Loucy (cell line): ENCODE data around the gene FBXO42.

Experiments
- H2AFZ ChIP-seq: fragments of 200-600 bp; sonication (generic); 2 replicates; pipeline ENCODE4 v1.6.0; 2016; ENCODE audit warnings: antibody characterized with exemption, mild to moderate bottlenecking, low read length, moderate library complexity
- H3F3A ChIP-seq: fragments of 200-600 bp; 2 replicates; pipeline ENCODE4 v1.6.0; 2016; ENCODE audit warnings: antibody characterized with exemption, low read depth, mild to moderate bottlenecking
- H3K27me3 ChIP-seq: fragments of 200-600 bp; sonication (generic); 2 replicates; pipeline ENCODE4 v1.6.1; 2014; ENCODE audit warnings: low read length, mild to moderate bottlenecking; ENCODE audit not compliant: insufficient read depth, poor library complexity, severe bottlenecking
- H3K36me3 ChIP-seq: fragments of 200-600 bp; sonication (generic); 2 replicates; pipeline ENCODE4 v1.6.1; 2016; ENCODE audit warnings: low read length; ENCODE audit not compliant: insufficient read depth
- H3K4me1 ChIP-seq: fragments of 200-600 bp; sonication (generic); 2 replicates; pipeline ENCODE4 v1.5.1; 2014; ENCODE audit warnings: low read length, mild to moderate bottlenecking; ENCODE audit not compliant: insufficient read depth, poor library complexity, severe bottlenecking
- H3K4me2 ChIP-seq: fragments of 200-600 bp; sonication (generic); 2 replicates; pipeline ENCODE4 v1.6.0; 2014; ENCODE audit warnings: antibody characterized with exemption, low read length, low read depth, mild to moderate bottlenecking; ENCODE audit not compliant: poor library complexity, severe bottlenecking
- H3K4me3 ChIP-seq: fragments of 200-600 bp; sonication (generic); 2 replicates; pipeline ENCODE4 v1.5.1; 2014; ENCODE audit warnings: low read length, mild to moderate bottlenecking, mixed read lengths; ENCODE audit not compliant: poor library complexity, severe bottlenecking
- H3K79me2 ChIP-seq: fragments of 200-600 bp; sonication (generic); 2 replicates; pipeline ENCODE4 v1.6.1; 2014; ENCODE audit warnings: low read length; ENCODE audit not compliant: insufficient read depth
- H3K9ac ChIP-seq: fragments of 200-600 bp; sonication (generic); 2 replicates; pipeline ENCODE4 v1.6.0; 2014; ENCODE audit warnings: mild to moderate bottlenecking, low read depth, low read length, moderate library complexity; ENCODE audit not compliant: poor library complexity, severe bottlenecking
- H3K9me2 ChIP-seq: fragments of 200-600 bp; sonication (generic); replicated peaks from 2 replicates; pipeline ENCODE4 v1.6.1; 2016; ENCODE audit warnings: low read depth, low read length, mixed read lengths
- H3K9me3 ChIP-seq: fragments of 200-600 bp; sonication (generic); 2 replicates; pipeline ENCODE4 v1.6.1; 2014; ENCODE audit warnings: mild to moderate bottlenecking, antibody characterized with exemption, low read length, low read depth; ENCODE audit not compliant: insufficient read depth
- H4K20me1 ChIP-seq: fragments of 200-600 bp; sonication (generic); 2 replicates; pipeline ENCODE4 v1.6.0; 2014; ENCODE audit warnings: antibody characterized with exemption, low read length, mild to moderate bottlenecking; ENCODE audit not compliant: insufficient read depth, poor library complexity, severe bottlenecking
- CTCF ChIP-seq: fragments of 200-600 bp; sonication (generic); conservative IDR thresholded peaks from 2 replicates; pipeline ENCODE4 v1.5.1; 2014; ENCODE audit warnings: mild to moderate bottlenecking, antibody characterized with exemption, low read length
- EZH2phosphoT487 ChIP-seq: fragments of 200-600 bp; IDR thresholded peaks from 2 replicates; pipeline ENCODE4 v1.6.1; 2018; ENCODE audit warnings: antibody characterized with exemption, mild to moderate bottlenecking, moderate library complexity, borderline replicate concordance

The FBXO42 gene

GRCh38 chr1:16252912-16253311 is 99.4 kb downstream of the FBXO42 start:
- no peaks in the 10 kb centered on the region for H3K79me2 ChIP-seq
- peaks cover 74% of the 10 kb centered on the region; the same call in 1 of the 2 replicates for H3K36me3 ChIP-seq
- peaks cover 11% of the 10 kb centered on the region for H3F3A ChIP-seq
- H3K4me2 ChIP-seq: no peak overlapping the region
- H3K27me3 ChIP-seq: no peaks in the 10 kb centered on the region
- H3K9me3 ChIP-seq: no peaks in the 10 kb centered on the region
- H3K4me1 ChIP-seq: peaks cover 24% of the 10 kb centered on the region
- TF ChIP-seq CTCF: no peak
- H4K20me1 ChIP-seq: peaks cover 7% of the 10 kb centered on the region
- no peak overlapping the region for H3K9ac ChIP-seq
- H3K9me2 ChIP-seq: no peaks in the 10 kb centered on the region
- no peak overlapping the region for H2AFZ ChIP-seq
- H3K4me3 ChIP-seq: no peak overlapping the region

GRCh38 chr1:16251381-16251780 is 100.9 kb downstream of the FBXO42 start:
- Histone ChIP-seq H3K27me3 (no peaks in the 10 kb centered on the region), H3K9me3 (no peaks in the 10 kb centered on the region), H3K4me2 (no peak overlapping the region), H3K36me3 (peaks cover 82% of the 10 kb centered on the region; the same call in 1 of the 2 replicates), H3K79me2 (no peaks in the 10 kb centered on the region), H3K9me2 (no peaks in the 10 kb centered on the region), H3F3A (peaks cover 11% of the 10 kb centered on the region), H2AFZ (no peak overlapping the region), H3K4me1 (peaks cover 26% of the 10 kb centered on the region), H3K4me3 (no peak overlapping the region), H4K20me1 (peaks cover 7% of the 10 kb centered on the region), H3K9ac (no peak overlapping the region)
- TF ChIP-seq CTCF (no peak), EZH2phosphoT487 (no peak)

- Histone ChIP-seq H3K4me1 (peaks cover 26% of the 10 kb centered on the region), H3K9ac (no peak overlapping the region)
- TF ChIP-seq EZH2phosphoT487 (no peak), CTCF (no peak)
These were observed 101.6 kb downstream of the FBXO42 start for GRCh38 chr1:16250524-16251251.

More at GRCh38 chr1:16250524-16251251, 101.6 kb downstream of the FBXO42 start:
- Histone ChIP-seq H3K9me2 (no peaks in the 10 kb centered on the region), H3K9me3 (no peaks in the 10 kb centered on the region), H3K4me3 (no peak overlapping the region), H3F3A (peaks cover 11% of the 10 kb centered on the region), H2AFZ (no peak overlapping the region), H3K27me3 (no peaks in the 10 kb centered on the region), H4K20me1 (peaks cover 7% of the 10 kb centered on the region), H3K4me2 (no peak overlapping the region), H3K36me3 (peaks cover 79% of the 10 kb centered on the region; the same call in 1 of the 2 replicates), H3K79me2 (no peaks in the 10 kb centered on the region)
